ENCODE measurements around the gene DLX6. TPM values are rescaled to one million over a fixed set of nuclear protein-coding genes. Genes with fewer than 3 reads are reported as not detected.

DLX6 gene
- total RNA-seq, 1 experiment from 2014 or later: 1.3 TPM

DNA sequence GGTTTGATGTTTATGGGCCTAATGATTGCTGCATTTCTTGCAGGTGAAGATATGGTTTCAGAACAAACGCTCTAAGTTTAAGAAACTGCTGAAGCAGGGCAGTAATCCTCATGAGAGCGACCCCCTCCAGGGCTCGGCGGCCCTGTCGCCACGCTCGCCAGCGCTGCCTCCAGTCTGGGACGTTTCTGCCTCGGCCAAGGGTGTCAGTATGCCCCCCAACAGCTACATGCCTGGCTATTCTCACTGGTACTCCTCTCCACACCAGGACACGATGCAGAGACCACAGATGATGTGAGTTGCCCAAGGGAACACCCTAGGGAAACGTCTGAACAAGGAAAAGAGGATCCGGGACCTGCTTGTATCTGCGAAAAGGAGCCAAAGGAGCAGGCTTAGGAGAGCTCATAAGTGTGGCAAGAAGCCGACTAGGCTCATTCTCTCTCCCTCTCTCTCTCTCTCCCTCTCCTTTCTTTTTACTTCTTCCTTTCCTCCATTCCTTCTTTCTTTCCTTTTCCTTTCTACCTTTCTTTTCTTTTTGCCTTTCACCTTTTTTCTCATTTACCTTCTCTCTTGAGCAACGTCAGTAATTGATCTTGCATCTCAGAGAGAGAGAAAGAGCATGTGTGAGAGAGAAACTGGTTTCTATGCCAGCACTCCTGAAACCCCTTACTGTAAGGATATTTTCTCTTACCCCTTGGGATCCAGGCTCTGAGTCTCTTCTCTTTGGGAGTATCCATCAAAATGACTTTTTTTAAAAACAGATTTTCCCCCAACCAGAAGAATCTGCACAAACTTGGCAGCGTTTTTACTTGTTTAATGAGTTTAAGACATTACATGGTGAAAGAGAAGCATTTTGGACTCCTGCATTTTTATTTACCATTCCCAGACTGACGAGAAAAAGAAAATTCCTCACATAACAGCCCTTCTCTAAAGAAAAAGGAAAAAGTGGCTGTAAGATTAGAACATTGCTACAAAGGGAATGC, 4.7 kb downstream of the DLX6 start:
- in situ Hi-C loops (cut with HindIII; ENCODE audit: low pct_unique_long_range_greater_than_20kb, low sequenced_read_pairs): no loop called here
- Histone ChIP-seq H3K4me3 (ENCODE audit: low read depth in 2 of 2, low read length in 2 of 2) (no peak overlapping the region), H3K4me1 (ENCODE audit: control insufficient read depth, insufficient read depth, low read length) (0 out of 2 replicates have a peak, but pooled peaks cover 2% of the 10 kb centered on the region), H3K27ac (ENCODE audit: low read length) (no peak overlapping the region), H3K36me3 (ENCODE audit: control insufficient read depth, insufficient read depth, low read length) (no peaks in the 10 kb centered on the region), H3K27me3 (ENCODE audit: control insufficient read depth, insufficient read depth, low read length) (peaks cover 13% of the 10 kb centered on the region), H3K9me3 (ENCODE audit: control insufficient read depth, insufficient read depth, low read depth, low read length) (no peaks in the 10 kb centered on the region)
- no peak for ATAC-seq
- TF ChIP-seq CTCF (IDR thresholded peaks at IDR 0.05) (no peak), TCF7L2 (IDR thresholded peaks at IDR 0.05; ENCODE audit: low read depth, low read length) (no peak), POLR2AphosphoS5 (IDR thresholded peaks at IDR 0.05; ENCODE audit: low read depth, low read length) (no peak), SIN3A (IDR thresholded peaks at IDR 0.05; ENCODE audit: borderline replicate concordance, insufficient read depth, low read depth, low read length) (no peak)
- TF ChIP-seq, protein P1, sequence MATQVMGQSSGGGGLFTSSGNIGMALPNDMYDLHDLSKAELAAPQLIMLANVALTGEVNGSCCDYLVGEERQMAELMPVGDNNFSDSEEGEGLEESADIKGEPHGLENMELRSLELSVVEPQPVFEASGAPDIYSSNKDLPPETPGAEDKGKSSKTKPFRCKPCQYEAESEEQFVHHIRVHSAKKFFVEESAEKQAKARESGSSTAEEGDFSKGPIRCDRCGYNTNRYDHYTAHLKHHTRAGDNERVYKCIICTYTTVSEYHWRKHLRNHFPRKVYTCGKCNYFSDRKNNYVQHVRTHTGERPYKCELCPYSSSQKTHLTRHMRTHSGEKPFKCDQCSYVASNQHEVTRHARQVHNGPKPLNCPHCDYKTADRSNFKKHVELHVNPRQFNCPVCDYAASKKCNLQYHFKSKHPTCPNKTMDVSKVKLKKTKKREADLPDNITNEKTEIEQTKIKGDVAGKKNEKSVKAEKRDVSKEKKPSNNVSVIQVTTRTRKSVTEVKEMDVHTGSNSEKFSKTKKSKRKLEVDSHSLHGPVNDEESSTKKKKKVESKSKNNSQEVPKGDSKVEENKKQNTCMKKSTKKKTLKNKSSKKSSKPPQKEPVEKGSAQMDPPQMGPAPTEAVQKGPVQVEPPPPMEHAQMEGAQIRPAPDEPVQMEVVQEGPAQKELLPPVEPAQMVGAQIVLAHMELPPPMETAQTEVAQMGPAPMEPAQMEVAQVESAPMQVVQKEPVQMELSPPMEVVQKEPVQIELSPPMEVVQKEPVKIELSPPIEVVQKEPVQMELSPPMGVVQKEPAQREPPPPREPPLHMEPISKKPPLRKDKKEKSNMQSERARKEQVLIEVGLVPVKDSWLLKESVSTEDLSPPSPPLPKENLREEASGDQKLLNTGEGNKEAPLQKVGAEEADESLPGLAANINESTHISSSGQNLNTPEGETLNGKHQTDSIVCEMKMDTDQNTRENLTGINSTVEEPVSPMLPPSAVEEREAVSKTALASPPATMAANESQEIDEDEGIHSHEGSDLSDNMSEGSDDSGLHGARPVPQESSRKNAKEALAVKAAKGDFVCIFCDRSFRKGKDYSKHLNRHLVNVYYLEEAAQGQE (IDR thresholded peaks at IDR 0.05; ENCODE audit: insufficient read depth in 1 of 2, low read depth in 2 of 2, low read length in 1 of 2): no peak
- POLR2A ChIA-PET: no interaction called here
- BruUV-seq (replicated peaks): no TSS peak
- DNase-seq (ENCODE audit: low read depth, low spot score): no peak
- CTCF ChIA-PET: no interaction called here
- intact Hi-C loops (cut with micrococcal nuclease; ENCODE audit: unreplicated experiment): no loop called here

DNA sequence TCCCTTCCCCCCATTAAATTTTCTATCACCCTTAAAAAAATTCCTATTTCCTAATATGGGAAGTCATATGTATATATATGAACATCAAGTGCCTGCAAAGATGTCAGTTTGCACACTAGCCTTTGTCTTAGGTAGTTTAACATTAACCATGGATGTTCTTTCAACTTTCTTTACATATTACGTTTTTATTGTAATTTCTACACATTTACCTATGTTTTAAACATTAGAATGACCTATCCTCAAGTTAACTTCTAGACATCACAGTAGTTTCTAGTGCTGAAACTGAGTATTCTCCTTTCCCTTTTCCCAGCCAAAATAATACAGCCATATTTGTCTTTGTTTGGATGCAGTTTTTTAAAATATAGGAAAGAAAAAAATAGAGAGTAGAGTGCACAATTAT, 5.8 kb downstream of the DLX6 start:
- DNase-seq (ENCODE audit: low read depth, low spot score) (no peak), ATAC-seq (no peak)
- ChIA-PET POLR2A (no interaction called here), CTCF (no interaction called here)
- H3K27ac ChIP-seq (ENCODE audit: low read length): no peak overlapping the region
- intact Hi-C loops (cut with micrococcal nuclease; ENCODE audit: unreplicated experiment): no loop called here
- peaks cover 3% of the 10 kb centered on the region; the same call in 1 of the 2 replicates for H3K4me1 ChIP-seq (ENCODE audit: control insufficient read depth, insufficient read depth, low read length)
- H3K9me3 ChIP-seq (ENCODE audit: control insufficient read depth, insufficient read depth, low read depth, low read length): no peaks in the 10 kb centered on the region
- in situ Hi-C loops (cut with HindIII; ENCODE audit: low pct_unique_long_range_greater_than_20kb, low sequenced_read_pairs): no loop called here
- BruUV-seq (replicated peaks): no TSS peak
- no peaks in the 10 kb centered on the region for H3K36me3 ChIP-seq (ENCODE audit: control insufficient read depth, insufficient read depth, low read length)
- H3K27me3 ChIP-seq (ENCODE audit: control insufficient read depth, insufficient read depth, low read length): peaks cover 22% of the 10 kb centered on the region
- H3K4me3 ChIP-seq (ENCODE audit: low read depth in 2 of 2, low read length in 2 of 2): no peak overlapping the region
- no peak for TF ChIP-seq SIN3A (IDR thresholded peaks at IDR 0.05; ENCODE audit: borderline replicate concordance, insufficient read depth, low read depth, low read length)
- TF ChIP-seq, protein P1 (IDR thresholded peaks at IDR 0.05; ENCODE audit: insufficient read depth in 1 of 2, low read depth in 2 of 2, low read length in 1 of 2): no peak
- no peak for TF ChIP-seq POLR2AphosphoS5 (IDR thresholded peaks at IDR 0.05; ENCODE audit: low read depth, low read length)
- TF ChIP-seq TCF7L2 (IDR thresholded peaks at IDR 0.05; ENCODE audit: low read depth, low read length): no peak
- no peak for TF ChIP-seq CTCF (IDR thresholded peaks at IDR 0.05)
